Fibroblast of lung (primary cell): ENCODE results near the gene COBL. TPM values are rescaled to one million over a fixed set of nuclear protein-coding genes. Genes with fewer than 3 reads are reported as not detected.

ENCODE experiments used
- DNase-seq, 2 donors: peaks; one replicate each; pipeline versions ENCODE4 v3.0.0 to v3.0.0-alpha.2; 2010; ENCODE audit warnings: low read depth in 2 of 2
- H2AFZ ChIP-seq: 2 replicates; pipeline ENCODE4 v1.5.1; 2012; ENCODE audit warnings: low read length, control low read depth, inconsistent platforms
- H3K27ac ChIP-seq: 2 replicates; pipeline ENCODE4 v1.5.1; 2011; ENCODE audit warnings: low read length, control low read depth; ENCODE audit not compliant: insufficient read depth
- H3K27me3 ChIP-seq: 2 replicates; pipeline ENCODE4 v1.5.1; 2011; ENCODE audit warnings: mild to moderate bottlenecking, low read length; ENCODE audit not compliant: control insufficient read depth, insufficient read depth
- H3K36me3 ChIP-seq: 2 replicates; pipeline ENCODE4 v1.5.1; 2011; ENCODE audit warnings: low read length; ENCODE audit not compliant: control insufficient read depth, insufficient read depth
- H3K4me1 ChIP-seq: 2 replicates; pipeline ENCODE4 v1.5.1; 2011; ENCODE audit warnings: low read length; ENCODE audit not compliant: control insufficient read depth, insufficient read depth; ENCODE audit errors: extremely low read depth
- H3K4me2 ChIP-seq: 2 replicates; pipeline ENCODE4 v1.5.1; 2011; ENCODE audit warnings: low read length, control low read depth; ENCODE audit not compliant: insufficient read depth; ENCODE audit errors: extremely low read depth
- H3K4me3 ChIP-seq, 4 experiments: fragments of 200-600 bp in 1 of 4; sonication (generic) in 1 of 4; replicated peaks in 1 of 4; 2 replicates each; pipeline ENCODE4 v1.5.1; 2011 to 2016; ENCODE audit warnings: low read length in 4 of 4, low read depth in 3 of 4, mild to moderate bottlenecking in 3 of 4, control low read depth in 2 of 4, inconsistent platforms in 1 of 4, mixed read lengths in 1 of 4; ENCODE audit not compliant: insufficient read depth in 1 of 4; ENCODE audit errors: control extremely low read depth in 1 of 4
- H3K79me2 ChIP-seq: 2 replicates; pipeline ENCODE4 v1.5.1; 2012; ENCODE audit warnings: mild to moderate bottlenecking, low read length, inconsistent platforms; ENCODE audit not compliant: control insufficient read depth, insufficient read depth
- H3K9ac ChIP-seq: 2 replicates; pipeline ENCODE4 v1.5.1; 2011; ENCODE audit warnings: mild to moderate bottlenecking, low read length, control low read depth; ENCODE audit not compliant: insufficient read depth
- H3K9me3 ChIP-seq: 2 replicates; pipeline ENCODE4 v1.5.1; 2012; ENCODE audit warnings: low read depth, low read length; ENCODE audit not compliant: control insufficient read depth, insufficient read depth
- H4K20me1 ChIP-seq: 2 replicates; pipeline ENCODE4 v1.5.1; 2011; ENCODE audit warnings: low read length; ENCODE audit not compliant: control insufficient read depth, insufficient read depth; ENCODE audit errors: extremely low read depth
- EZH2 ChIP-seq: IDR thresholded peaks from 2 replicates; pipeline ENCODE4 v1.5.1; 2012; ENCODE audit warnings: low read length, control low read depth, mild to moderate bottlenecking; ENCODE audit errors: missing control alignments
- polyA plus RNA-seq, 2 donors: library from polyadenylated mRNA; depleted of rRNA in 1 of 2; stranded (reverse) in 1 of 2; unstranded in 1 of 2; fragments of >200 nt; gene quantifications; 2 replicates each; pipeline ENCODE4 v1.2.1, GENCODE V29; 2011 to 2012; ENCODE audit warnings: missing spikeins in 1 of 2
- total RNA-seq: library from RNA; depleted of rRNA; stranded (reverse); fragments of >200 nt; gene quantifications from 2 replicates; pipeline ENCODE4 v1.2.1, GENCODE V29; 2014
- TF ChIP-seq, protein P1 (sequence below), 2 donors: IDR thresholded peaks in 1 of 2; conservative IDR thresholded peaks in 1 of 2; 1 replicate in 1 of 2; 2 replicates in 1 of 2; pipeline ENCODE4 v1.5.1; 2011 to 2012; ENCODE audit warnings: low read length in 2 of 2, control low read depth in 1 of 2, inconsistent platforms in 1 of 2, low read depth in 1 of 2, mild to moderate bottlenecking in 1 of 2

COBL gene
- total and polyA plus RNA-seq, 2 donors (not counting 1 experiment from before 2014, with no cell fraction given): 0.10 to 0.33 TPM

DNA sequence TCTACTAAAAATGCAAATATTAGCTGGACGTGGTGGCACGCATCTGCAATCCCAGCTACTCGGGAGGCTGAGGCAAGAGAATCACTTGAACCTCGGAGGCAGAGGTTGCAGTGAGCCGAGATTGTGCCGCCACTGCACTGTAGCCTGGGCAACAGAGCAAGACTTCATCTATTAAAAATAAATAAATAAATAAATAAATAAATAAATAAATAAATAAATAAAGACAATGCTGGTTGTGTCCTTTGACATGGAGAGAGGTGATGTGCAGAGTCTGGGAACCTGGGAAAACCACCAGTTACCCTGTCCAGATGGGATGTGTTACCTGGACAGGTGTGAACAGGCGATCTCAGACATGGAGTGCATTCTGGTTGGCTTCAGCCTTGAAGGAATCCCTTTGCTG, 102.5 kb downstream of the COBL start:
- Histone ChIP-seq H3K9ac (no peak overlapping the region), H4K20me1 (no peaks in the 10 kb centered on the region), H3K4me1 (no peaks in the 10 kb centered on the region), H3K4me2 (no peak overlapping the region), H3K4me3 (no peak overlapping the region), H3K27ac (no peak overlapping the region), H3K79me2 (no peaks in the 10 kb centered on the region), H3K36me3 (no peaks in the 10 kb centered on the region), H3K27me3 (no peaks in the 10 kb centered on the region), H2AFZ (no peak overlapping the region), H3K9me3 (no peaks in the 10 kb centered on the region)
- DNase-seq: no peak
- no peak for TF ChIP-seq EZH2
- TF ChIP-seq, protein P1, sequence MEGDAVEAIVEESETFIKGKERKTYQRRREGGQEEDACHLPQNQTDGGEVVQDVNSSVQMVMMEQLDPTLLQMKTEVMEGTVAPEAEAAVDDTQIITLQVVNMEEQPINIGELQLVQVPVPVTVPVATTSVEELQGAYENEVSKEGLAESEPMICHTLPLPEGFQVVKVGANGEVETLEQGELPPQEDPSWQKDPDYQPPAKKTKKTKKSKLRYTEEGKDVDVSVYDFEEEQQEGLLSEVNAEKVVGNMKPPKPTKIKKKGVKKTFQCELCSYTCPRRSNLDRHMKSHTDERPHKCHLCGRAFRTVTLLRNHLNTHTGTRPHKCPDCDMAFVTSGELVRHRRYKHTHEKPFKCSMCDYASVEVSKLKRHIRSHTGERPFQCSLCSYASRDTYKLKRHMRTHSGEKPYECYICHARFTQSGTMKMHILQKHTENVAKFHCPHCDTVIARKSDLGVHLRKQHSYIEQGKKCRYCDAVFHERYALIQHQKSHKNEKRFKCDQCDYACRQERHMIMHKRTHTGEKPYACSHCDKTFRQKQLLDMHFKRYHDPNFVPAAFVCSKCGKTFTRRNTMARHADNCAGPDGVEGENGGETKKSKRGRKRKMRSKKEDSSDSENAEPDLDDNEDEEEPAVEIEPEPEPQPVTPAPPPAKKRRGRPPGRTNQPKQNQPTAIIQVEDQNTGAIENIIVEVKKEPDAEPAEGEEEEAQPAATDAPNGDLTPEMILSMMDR (conservative IDR thresholded peaks at IDR 0.05 in 1 of 2, IDR thresholded peaks at IDR 0.05 in 1 of 2; ENCODE audit: low read depth in 1 of 2, low read length in 2 of 2): no peak

DNA sequence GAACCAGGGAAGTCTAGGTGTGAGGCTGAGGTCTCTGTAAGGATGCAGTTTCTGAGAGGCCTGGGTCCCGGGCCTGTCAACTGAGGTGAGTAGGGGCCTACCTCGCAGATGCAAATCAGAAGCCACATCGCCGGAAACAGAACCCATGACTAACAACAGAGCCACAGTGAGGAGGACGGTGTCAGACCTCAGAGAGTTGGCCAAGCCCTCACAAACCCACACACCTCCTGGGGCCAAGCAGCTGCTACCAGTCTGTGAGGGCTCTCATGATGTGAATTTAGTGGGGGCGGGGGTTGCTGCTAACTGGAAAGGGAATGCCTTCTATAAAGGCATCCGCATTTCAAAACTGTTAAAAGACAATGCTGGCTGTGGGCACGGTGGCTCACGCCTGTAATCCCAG, 103.0 kb downstream of the COBL start:
- H3K27ac ChIP-seq: no peak overlapping the region
- H3K4me1 ChIP-seq: no peaks in the 10 kb centered on the region
- no peak overlapping the region for H3K9ac ChIP-seq
- H4K20me1 ChIP-seq: no peaks in the 10 kb centered on the region
- H3K4me3 ChIP-seq: no peak overlapping the region
- H2AFZ ChIP-seq: no peak overlapping the region
- H3K79me2 ChIP-seq: no peaks in the 10 kb centered on the region
- no peak for DNase-seq
- no peaks in the 10 kb centered on the region for H3K27me3 ChIP-seq
- H3K9me3 ChIP-seq: no peaks in the 10 kb centered on the region
- no peaks in the 10 kb centered on the region for H3K36me3 ChIP-seq
- no peak overlapping the region for H3K4me2 ChIP-seq
- no peak for TF ChIP-seq EZH2
- TF ChIP-seq, protein P1 (conservative IDR thresholded peaks at IDR 0.05 in 1 of 2, IDR thresholded peaks at IDR 0.05 in 1 of 2; ENCODE audit: low read depth in 1 of 2, low read length in 2 of 2): no peak

DNA sequence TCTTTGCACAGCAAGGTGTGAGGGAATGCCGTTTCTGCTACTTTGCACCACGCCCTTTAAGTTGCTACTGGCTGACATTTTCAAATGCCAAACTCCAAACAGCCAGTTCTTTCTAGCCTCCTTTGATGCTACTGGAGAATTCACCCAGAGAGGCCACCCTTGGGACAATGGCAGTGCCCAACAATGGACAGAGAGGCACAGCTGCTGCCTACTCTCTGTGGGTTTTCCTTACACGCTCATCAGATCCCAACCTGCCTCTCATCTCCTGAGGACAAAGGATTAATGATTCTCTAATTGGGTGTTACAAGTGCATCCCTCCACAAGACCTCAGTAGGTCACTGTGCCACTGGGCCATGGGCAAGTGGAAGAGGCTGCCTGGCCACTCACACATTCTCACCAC, 105.8 kb downstream of the COBL start:
- H3K27me3 ChIP-seq: no peaks in the 10 kb centered on the region
- DNase-seq: no peak

More for the DNA sequence above, 105.8 kb downstream of the COBL start:
- no peaks in the 10 kb centered on the region for H3K4me1 ChIP-seq
- no peaks in the 10 kb centered on the region for H3K9me3 ChIP-seq
- H3K36me3 ChIP-seq: no peaks in the 10 kb centered on the region
- no peak overlapping the region for H3K4me3 ChIP-seq
- H3K9ac ChIP-seq: no peak overlapping the region
- H3K4me2 ChIP-seq: no peak overlapping the region
- TF ChIP-seq, protein P1 (conservative IDR thresholded peaks at IDR 0.05 in 1 of 2, IDR thresholded peaks at IDR 0.05 in 1 of 2; ENCODE audit: low read depth in 1 of 2, low read length in 2 of 2): no peak
- TF ChIP-seq EZH2: no peak
- no peak overlapping the region for H3K27ac ChIP-seq
- H2AFZ ChIP-seq: no peak overlapping the region
- no peaks in the 10 kb centered on the region for H3K79me2 ChIP-seq
- H4K20me1 ChIP-seq: no peaks in the 10 kb centered on the region
